ENCODE data around the gene USP37. TPM values are rescaled to one million over a fixed set of nuclear protein-coding genes. Genes with fewer than 3 reads are reported as not detected.

The USP37 gene
- total RNA-seq, 1 experiment from 2014 or later, result 16.9 TPM

- no peaks in the 10 kb centered on the region for H3K9me2 ChIP-seq (replicated peaks; ENCODE audit: insufficient read depth, low read length)
- H3K36me3 ChIP-seq (ENCODE audit: insufficient read depth, low read length), result peaks cover 15% of the 10 kb centered on the region; the same call in 1 of the 2 replicates
- no peak overlapping the region for H2AFZ ChIP-seq (ENCODE audit: low read length)
- H3K27me3 ChIP-seq (ENCODE audit: low read length), result no peaks in the 10 kb centered on the region
- H3K27ac ChIP-seq (ENCODE audit: low read length), result no peak overlapping the region
- no peaks in the 10 kb centered on the region for H3K9me3 ChIP-seq (ENCODE audit: low read length)
- H3K4me2 ChIP-seq (ENCODE audit: low read depth, low read length, poor library complexity, severe bottlenecking), result no peak overlapping the region
- H3K4me1 ChIP-seq (ENCODE audit: low read length), result no peaks in the 10 kb centered on the region
- no peak overlapping the region for H3K9ac ChIP-seq (ENCODE audit: low read length)
- H3K4me3 ChIP-seq (ENCODE audit: low read length), result no peak overlapping the region
- peaks cover 39% of the 10 kb centered on the region for H3K79me2 ChIP-seq (ENCODE audit: low read length)
- no peak for DNase-seq
- H4K20me1 ChIP-seq (ENCODE audit: insufficient read depth, low read depth, low read length), result no peaks in the 10 kb centered on the region
These were observed 50.5 kb downstream of the USP37 start for GRCh38 chr2:218517434-218518206.

GRCh38 chr2:218516614-218517013 is 51.5 kb downstream of the USP37 start:
- Histone ChIP-seq H3K4me2 (ENCODE audit: low read depth, low read length, poor library complexity, severe bottlenecking) (no peak overlapping the region), H3K9ac (ENCODE audit: low read length) (no peak overlapping the region), H2AFZ (ENCODE audit: low read length) (no peak overlapping the region), H3K4me3 (ENCODE audit: low read length) (no peak overlapping the region), H3K27me3 (ENCODE audit: low read length) (no peaks in the 10 kb centered on the region), H3K79me2 (ENCODE audit: low read length) (peaks cover 42% of the 10 kb centered on the region), H3K9me3 (ENCODE audit: low read length) (no peaks in the 10 kb centered on the region), H3K4me1 (ENCODE audit: low read length) (no peaks in the 10 kb centered on the region), H3K27ac (ENCODE audit: low read length) (no peak overlapping the region), H3K36me3 (ENCODE audit: insufficient read depth, low read length) (peaks cover 15% of the 10 kb centered on the region; the same call in 1 of the 2 replicates), H4K20me1 (ENCODE audit: insufficient read depth, low read depth, low read length) (no peaks in the 10 kb centered on the region), H3K9me2 (replicated peaks; ENCODE audit: insufficient read depth, low read length) (no peaks in the 10 kb centered on the region)
- peak; percentile 72 for DNase-seq

GRCh38 chr2:218513676-218514075 is 54.5 kb downstream of the USP37 start:
- Histone ChIP-seq H3K9ac (ENCODE audit: low read length) (no peak overlapping the region), H3K4me1 (ENCODE audit: low read length) (no peaks in the 10 kb centered on the region), H4K20me1 (ENCODE audit: insufficient read depth, low read depth, low read length) (no peaks in the 10 kb centered on the region), H3K36me3 (ENCODE audit: insufficient read depth, low read length) (peaks cover 18% of the 10 kb centered on the region; the same call in 1 of the 2 replicates), H3K9me2 (replicated peaks; ENCODE audit: insufficient read depth, low read length) (no peaks in the 10 kb centered on the region), H3K27me3 (ENCODE audit: low read length) (no peaks in the 10 kb centered on the region), H3K4me2 (ENCODE audit: low read depth, low read length, poor library complexity, severe bottlenecking) (no peak overlapping the region), H2AFZ (ENCODE audit: low read length) (no peak overlapping the region), H3K79me2 (ENCODE audit: low read length) (peaks cover 50% of the 10 kb centered on the region), H3K4me3 (ENCODE audit: low read length) (no peak overlapping the region), H3K27ac (ENCODE audit: low read length) (no peak overlapping the region), H3K9me3 (ENCODE audit: low read length) (no peaks in the 10 kb centered on the region)
- no peak for DNase-seq

GRCh38 chr2:218508299-218508698 is 59.9 kb downstream of the USP37 start:
- DNase-seq, result no peak
- Histone ChIP-seq H3K27me3 (ENCODE audit: low read length) (no peaks in the 10 kb centered on the region), H3K9me2 (replicated peaks; ENCODE audit: insufficient read depth, low read length) (no peaks in the 10 kb centered on the region), H3K79me2 (ENCODE audit: low read length) (peaks cover 17% of the 10 kb centered on the region), H3K4me1 (ENCODE audit: low read length) (no peaks in the 10 kb centered on the region), H3K4me3 (ENCODE audit: low read length) (no peak overlapping the region), H3K36me3 (ENCODE audit: insufficient read depth, low read length) (peaks cover 15% of the 10 kb centered on the region; the same call in 1 of the 2 replicates), H4K20me1 (ENCODE audit: insufficient read depth, low read depth, low read length) (no peaks in the 10 kb centered on the region), H3K27ac (ENCODE audit: low read length) (no peak overlapping the region), H3K9me3 (ENCODE audit: low read length) (no peaks in the 10 kb centered on the region), H3K9ac (ENCODE audit: low read length) (no peak overlapping the region), H3K4me2 (ENCODE audit: low read depth, low read length, poor library complexity, severe bottlenecking) (no peak overlapping the region), H2AFZ (ENCODE audit: low read length) (no peak overlapping the region)

- Histone ChIP-seq H3K9me2 (replicated peaks; ENCODE audit: insufficient read depth, low read length) (no peaks in the 10 kb centered on the region), H3K36me3 (ENCODE audit: insufficient read depth, low read length) (peaks cover 13% of the 10 kb centered on the region; the same call in 1 of the 2 replicates)
- no peak for DNase-seq
These were observed 62.3 kb downstream of the USP37 start for GRCh38 chr2:218505754-218506371.

GRCh38 chr2:218501665-218502064 is 66.5 kb downstream of the USP37 start:
- no peak overlapping the region for H3K4me3 ChIP-seq (ENCODE audit: low read length)
- H3K9me3 ChIP-seq (ENCODE audit: low read length), result no peaks in the 10 kb centered on the region
- H3K27ac ChIP-seq (ENCODE audit: low read length), result no peak overlapping the region
- H2AFZ ChIP-seq (ENCODE audit: low read length), result no peak overlapping the region
- no peaks in the 10 kb centered on the region for H3K9me2 ChIP-seq (replicated peaks; ENCODE audit: insufficient read depth, low read length)
- H3K9ac ChIP-seq (ENCODE audit: low read length), result no peak overlapping the region
- no peak for DNase-seq
- peaks cover 17% of the 10 kb centered on the region for H3K79me2 ChIP-seq (ENCODE audit: low read length)
- H3K4me2 ChIP-seq (ENCODE audit: low read depth, low read length, poor library complexity, severe bottlenecking), result no peak overlapping the region
- H3K36me3 ChIP-seq (ENCODE audit: insufficient read depth, low read length), result peaks cover 8% of the 10 kb centered on the region; the same call in 1 of the 2 replicates
- no peaks in the 10 kb centered on the region for H3K27me3 ChIP-seq (ENCODE audit: low read length)
- no peaks in the 10 kb centered on the region for H4K20me1 ChIP-seq (ENCODE audit: insufficient read depth, low read depth, low read length)
- H3K4me1 ChIP-seq (ENCODE audit: low read length), result 0 out of 2 replicates have a peak, but pooled peaks cover 7% of the 10 kb centered on the region

More at GRCh38 chr2:218505754-218506371, 62.3 kb downstream of the USP37 start:
- 0 out of 2 replicates have a peak, but pooled peaks cover 7% of the 10 kb centered on the region for H3K4me1 ChIP-seq (ENCODE audit: low read length)
- H3K27ac ChIP-seq (ENCODE audit: low read length), result no peak overlapping the region
- no peaks in the 10 kb centered on the region for H3K9me3 ChIP-seq (ENCODE audit: low read length)
- H3K27me3 ChIP-seq (ENCODE audit: low read length), result no peaks in the 10 kb centered on the region
- no peak overlapping the region for H3K4me3 ChIP-seq (ENCODE audit: low read length)
- no peaks in the 10 kb centered on the region for H4K20me1 ChIP-seq (ENCODE audit: insufficient read depth, low read depth, low read length)
- H3K4me2 ChIP-seq (ENCODE audit: low read depth, low read length, poor library complexity, severe bottlenecking), result no peak overlapping the region
- peaks cover 24% of the 10 kb centered on the region for H3K79me2 ChIP-seq (ENCODE audit: low read length)
- H3K9ac ChIP-seq (ENCODE audit: low read length), result no peak overlapping the region
- H2AFZ ChIP-seq (ENCODE audit: low read length), result no peak overlapping the region

- no peak overlapping the region for H3K4me2 ChIP-seq (ENCODE audit: low read depth, low read length, poor library complexity, severe bottlenecking)
- no peak overlapping the region for H3K4me3 ChIP-seq (ENCODE audit: low read length)
- no peaks in the 10 kb centered on the region for H3K9me3 ChIP-seq (ENCODE audit: low read length)
- H3K79me2 ChIP-seq (ENCODE audit: low read length), result peaks cover 17% of the 10 kb centered on the region
- no peaks in the 10 kb centered on the region for H3K9me2 ChIP-seq (replicated peaks; ENCODE audit: insufficient read depth, low read length)
- H4K20me1 ChIP-seq (ENCODE audit: insufficient read depth, low read depth, low read length), result no peaks in the 10 kb centered on the region
- H3K9ac ChIP-seq (ENCODE audit: low read length), result no peak overlapping the region
- no peaks in the 10 kb centered on the region for H3K27me3 ChIP-seq (ENCODE audit: low read length)
- H2AFZ ChIP-seq (ENCODE audit: low read length), result no peak overlapping the region
- no peak overlapping the region for H3K27ac ChIP-seq (ENCODE audit: low read length)
- DNase-seq, result no peak
- H3K4me1 ChIP-seq (ENCODE audit: low read length), result 0 out of 2 replicates have a peak, but pooled peaks cover 7% of the 10 kb centered on the region
- peaks cover 12% of the 10 kb centered on the region; the same call in 1 of the 2 replicates for H3K36me3 ChIP-seq (ENCODE audit: insufficient read depth, low read length)
These were observed 67.6 kb downstream of the USP37 start for GRCh38 chr2:218500501-218501060.
